HG03575 (cell line): ENCODE results near the gene FAM83G.

Experiments used
- ATAC-seq: cut with Tn5 transposase; IDR thresholded peaks from one replicate; pipeline ENCODE4 v1.9.1; 2021; ENCODE audit not compliant: unreplicated experiment, insufficient number of reproducible peaks, low FRiP score; ENCODE audit errors: extremely low read depth

Gene FAM83G

DNA sequence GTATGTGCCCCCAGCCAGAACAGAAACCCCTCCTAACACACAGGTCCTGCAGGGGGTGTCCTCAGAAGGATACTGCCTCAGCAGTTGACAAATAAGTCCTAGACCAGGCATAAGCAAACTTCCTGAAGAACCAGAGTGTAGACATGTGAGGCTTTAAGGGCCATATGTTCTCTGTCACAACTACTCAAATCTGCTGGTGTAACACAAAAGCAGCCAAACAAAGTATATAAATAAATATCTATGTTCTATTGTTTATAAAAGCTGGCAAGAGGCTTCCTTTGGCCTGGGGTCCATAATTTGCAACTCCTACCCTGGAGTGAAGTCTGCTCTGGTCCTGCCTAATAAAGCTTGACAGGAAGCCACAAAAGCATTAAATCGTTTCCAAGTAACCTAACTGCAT is 9.9 kb downstream of the FAM83G start:
- ATAC-seq = no peak

GRCh38 chr17:18993905-18994526 is 10.5 kb downstream of the FAM83G start:
- ATAC-seq = no peak

DNA sequence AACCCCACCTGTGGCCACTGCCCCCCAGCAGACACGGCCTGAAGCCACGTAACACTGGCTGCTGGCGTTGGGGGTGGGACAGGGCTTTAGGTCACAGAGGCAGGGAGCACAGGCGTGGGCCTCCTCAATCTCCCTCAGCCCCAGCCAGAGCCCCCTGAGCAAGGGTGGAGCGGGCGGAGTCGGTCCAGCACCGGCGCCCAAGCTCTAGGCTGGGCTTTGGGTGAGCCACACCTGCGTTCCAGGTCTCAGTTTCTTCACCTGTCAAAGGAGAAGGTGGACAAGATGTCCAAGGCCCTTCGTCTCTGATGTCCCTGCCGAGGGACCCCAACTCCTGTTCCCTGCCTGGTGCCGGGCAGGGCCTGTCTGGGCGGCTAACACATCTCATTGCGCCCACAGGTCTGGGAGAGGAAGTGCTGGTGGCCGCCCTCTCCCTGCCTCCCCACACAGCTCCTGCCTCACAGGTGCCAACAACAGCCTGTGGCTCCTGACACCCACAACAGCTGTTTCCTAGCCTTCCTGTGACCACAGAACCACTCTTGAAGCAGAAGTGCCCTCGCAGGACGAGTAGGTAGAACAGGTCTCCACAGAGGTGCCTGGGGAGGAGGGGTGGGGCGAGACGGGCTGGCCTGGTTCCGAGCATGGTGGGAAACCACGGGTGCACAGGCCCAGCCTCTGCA is 12.0 kb downstream of the FAM83G start:
- ATAC-seq = no peak

- no peak for ATAC-seq
Measured at GRCh38 chr17:18991531-18992315, 12.8 kb downstream of the FAM83G start.

GRCh38 chr17:18990331-18990730 is 14.2 kb downstream of the FAM83G start:
- ATAC-seq = no peak

- ATAC-seq = no peak
Measured at GRCh38 chr17:18988546-18989173, 15.9 kb downstream of the FAM83G start.

DNA sequence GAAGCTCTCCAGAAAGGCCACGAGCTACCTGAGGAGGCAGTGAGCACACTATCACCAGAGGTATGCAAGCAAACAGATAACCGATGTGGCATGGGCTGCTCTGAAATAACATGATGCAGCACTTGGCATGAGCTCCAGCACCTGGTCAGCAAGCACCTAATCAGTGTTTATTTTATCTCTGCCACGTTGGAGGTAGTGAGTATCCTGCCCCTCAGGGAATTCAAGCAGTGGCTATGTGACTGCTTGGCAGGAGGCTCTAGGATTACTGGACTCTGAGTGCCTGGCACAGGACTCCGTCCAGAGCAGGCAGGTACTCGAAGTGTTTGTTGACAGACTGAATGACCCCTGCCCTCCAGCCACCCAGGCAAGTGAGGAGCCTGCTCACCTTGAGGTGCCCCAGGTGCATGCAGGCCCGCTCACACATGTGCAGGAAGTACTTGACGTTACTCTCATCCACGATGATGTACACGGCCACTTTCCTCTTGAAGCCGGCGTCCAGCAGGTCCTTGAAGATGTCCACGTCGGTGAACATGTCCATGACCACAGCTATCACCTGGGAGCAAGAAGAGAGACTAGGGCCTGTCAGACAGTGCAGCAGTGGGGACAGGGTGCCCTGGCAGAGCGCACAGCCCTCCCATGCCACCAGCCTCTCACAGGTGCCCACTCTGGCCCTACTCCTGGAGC is 16.6 kb downstream of the FAM83G start:
- no peak for ATAC-seq

GRCh38 chr17:18987230-18987610 is 17.3 kb downstream of the FAM83G start:
- no peak for ATAC-seq

GRCh38 chr17:18986541-18987229 is 17.9 kb downstream of the FAM83G start:
- no peak for ATAC-seq

DNA sequence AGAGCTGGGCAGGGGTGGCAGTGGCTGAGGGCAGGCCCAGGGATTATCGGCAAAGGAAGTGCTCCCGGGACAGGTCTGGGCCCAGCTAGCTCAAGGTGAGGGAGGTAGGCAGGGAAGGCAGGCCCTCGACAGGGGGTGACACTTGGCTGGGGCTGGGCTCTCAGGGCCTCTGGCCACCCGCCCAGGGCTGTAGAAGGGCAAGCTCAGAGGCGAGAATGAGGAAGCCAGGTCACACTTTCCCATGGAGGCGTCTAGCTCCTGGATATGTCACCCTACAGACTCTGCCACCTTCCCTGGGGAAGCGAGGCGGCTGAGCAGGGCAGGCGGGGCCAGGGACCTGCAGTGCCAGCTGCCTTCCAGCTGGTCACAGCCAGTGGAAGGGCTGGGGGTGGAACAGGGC is 19.1 kb downstream of the FAM83G start:
- ATAC-seq = no peak

DNA sequence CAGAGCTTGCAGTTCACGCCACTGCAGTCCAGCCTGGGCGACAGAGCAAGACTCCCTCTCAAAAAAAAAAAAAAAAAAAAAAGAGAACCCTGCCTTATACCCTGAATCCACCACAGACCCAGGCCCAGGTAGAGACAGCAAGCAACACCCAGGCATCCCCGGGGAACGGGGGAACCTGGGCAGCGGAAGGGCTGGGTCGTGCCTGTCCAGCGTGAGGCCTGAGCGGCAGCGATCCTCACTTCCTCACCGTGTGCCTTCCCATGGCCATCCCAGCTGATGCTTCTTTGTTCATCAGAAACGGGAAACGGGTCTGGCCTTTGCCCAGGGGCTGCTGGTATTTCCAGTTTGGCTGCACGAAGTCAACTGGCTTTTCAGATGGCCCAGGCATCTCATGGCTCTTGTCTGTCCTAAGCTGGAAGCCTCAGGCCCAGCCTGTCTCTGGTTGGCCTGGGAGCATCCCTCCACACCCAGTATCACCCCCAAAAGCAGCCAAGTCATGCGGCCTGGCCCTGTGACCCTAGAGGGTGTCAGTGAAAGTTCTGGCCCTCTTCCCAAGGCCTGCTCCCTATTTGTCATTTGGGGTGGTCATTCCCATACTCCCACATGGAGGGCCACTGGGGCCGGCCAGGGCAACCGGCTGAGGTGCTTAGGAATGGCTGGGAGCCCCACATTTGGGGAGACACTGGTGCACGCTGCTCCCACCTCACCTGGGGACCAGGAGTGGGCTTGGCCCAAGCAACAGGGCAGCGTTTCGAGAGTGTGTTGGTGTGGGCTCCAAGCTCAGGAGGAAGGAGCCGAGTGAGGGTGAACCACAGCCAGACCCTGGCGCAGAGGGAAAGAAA is 20.1 kb downstream of the FAM83G start:
- ATAC-seq = no peak

DNA sequence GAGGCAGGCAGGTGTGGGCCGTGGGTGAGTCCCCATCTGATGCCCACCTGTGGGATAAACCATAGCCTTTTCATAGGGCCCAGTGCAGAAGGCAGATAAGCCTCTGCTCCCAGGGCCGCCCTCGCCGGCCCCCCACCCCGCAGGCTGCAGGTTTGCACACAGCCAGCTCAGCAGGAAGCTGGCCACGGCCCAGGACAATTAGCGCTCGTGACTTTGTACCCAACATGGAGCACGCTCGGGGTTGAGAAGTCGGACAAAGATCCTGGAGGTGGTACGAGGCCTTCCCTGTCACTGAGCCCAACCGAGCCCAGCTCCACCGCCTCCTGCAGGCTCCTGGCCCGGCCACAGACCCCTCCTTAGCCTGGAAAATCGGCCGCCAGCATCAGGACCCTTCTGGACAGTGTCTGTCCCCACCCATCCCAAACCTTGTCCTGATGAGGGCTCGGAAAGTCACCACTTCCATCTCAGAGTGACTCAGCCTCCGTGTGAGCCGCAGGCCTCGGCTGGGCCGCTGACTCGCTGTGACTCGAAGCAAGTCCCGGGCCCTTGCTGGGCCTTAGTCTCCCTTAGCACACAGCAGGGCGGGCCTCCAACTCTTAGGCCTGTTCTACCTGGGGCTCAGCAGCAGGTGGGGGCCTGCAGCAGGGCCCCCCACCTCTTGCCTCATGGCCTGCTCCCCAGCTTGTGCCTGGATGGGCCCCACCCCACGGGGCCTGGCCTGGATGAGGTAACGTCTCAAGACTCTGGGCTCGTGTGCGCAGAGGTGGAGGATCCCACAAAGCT is 22.7 kb downstream of the FAM83G start:
- no peak for ATAC-seq

DNA sequence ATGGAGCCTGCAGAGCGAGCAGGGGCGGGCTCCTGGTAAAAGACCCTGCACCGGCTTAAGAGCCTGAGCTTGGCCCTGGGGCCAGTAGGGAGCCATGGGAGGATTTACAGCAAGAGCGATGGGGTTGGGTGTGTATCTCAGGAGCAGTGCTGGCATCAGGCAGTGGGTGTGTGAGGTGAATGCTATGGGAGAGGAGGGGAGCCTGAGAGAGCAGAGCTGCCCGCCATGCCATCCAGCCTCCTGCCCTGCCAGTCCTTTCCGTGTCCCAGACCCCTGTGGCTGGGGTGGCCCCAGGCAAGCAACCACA is 23.3 kb downstream of the FAM83G start:
- no peak for ATAC-seq

DNA sequence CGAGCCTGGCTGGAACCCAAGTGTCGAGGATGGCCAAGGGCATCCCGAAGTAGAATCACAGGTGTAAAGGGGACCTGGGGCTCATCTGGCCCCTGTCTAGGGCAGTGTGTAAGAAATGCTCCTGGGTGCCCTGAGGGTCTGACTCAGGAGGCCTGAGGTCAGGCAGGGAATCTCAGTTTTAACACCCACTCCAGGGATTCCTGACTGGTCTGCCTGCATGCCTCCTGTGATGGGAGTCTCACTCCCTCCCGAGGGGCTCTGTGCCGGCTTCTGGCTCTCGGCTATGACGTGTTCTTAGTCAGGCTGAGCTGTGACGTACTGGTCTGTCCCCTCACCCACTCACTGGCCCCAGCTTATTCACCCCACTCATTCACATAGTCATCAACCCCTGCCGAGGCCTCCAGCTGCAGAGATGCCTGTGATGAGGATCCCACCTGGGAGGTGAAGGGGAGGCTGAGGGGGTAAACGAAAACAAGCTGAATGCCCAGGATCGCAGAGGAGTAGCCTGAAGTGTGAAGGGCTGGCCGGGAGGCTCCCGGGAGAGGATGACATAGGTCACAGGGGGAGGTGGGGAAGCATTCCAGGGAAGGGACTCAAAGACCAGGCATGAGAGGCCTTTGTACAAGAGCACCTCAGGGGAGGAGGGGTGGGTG is 23.8 kb downstream of the FAM83G start:
- ATAC-seq = no peak

DNA sequence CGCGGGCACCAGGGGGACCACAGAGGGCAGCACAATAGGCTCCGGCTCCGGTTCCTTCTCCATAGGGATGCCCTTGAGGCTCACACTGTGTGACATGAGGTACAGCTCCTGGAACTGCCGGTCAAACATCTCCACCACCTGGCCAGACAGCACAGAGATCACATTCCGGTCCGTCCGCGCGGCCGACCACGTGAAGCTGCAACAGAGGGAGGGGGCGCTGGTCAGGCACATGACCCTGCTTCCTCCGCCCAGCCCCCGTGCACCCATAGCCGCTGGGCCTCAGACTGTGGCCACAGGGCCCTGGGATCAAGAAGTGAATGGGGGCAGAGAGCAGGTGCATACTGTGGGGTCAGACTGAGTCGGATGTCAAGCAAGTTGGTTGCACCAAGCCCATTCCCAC is 25.9 kb downstream of the FAM83G start:
- no peak for ATAC-seq

- no peak for ATAC-seq
Measured at GRCh38 chr17:18978050-18978449, 26.5 kb downstream of the FAM83G start.

GRCh38 chr17:18977646-18978045 is 26.9 kb downstream of the FAM83G start:
- no peak for ATAC-seq
